ENCODE measurements around the gene SIGLEC8.

- TF ChIP-seq CTCF (conservative IDR thresholded peaks at IDR 0.05; ENCODE audit: low read depth, low read length), result no peak
- no peak for TF ChIP-seq POLR2A (IDR thresholded peaks at IDR 0.05; ENCODE audit: low read depth, low read length)
- no peak for TF ChIP-seq RAD21 (IDR thresholded peaks at IDR 0.05; ENCODE audit: low read length)
- no peak for TF ChIP-seq MAZ (IDR thresholded peaks at IDR 0.05; ENCODE audit: borderline replicate concordance, low read depth, low read length)
Observed at GRCh38 chr19:51476164-51476563, 17.9 kb upstream of the SIGLEC8 start.

Measured in IMR-90 (cell line).